HCT116 (cell line): ENCODE results near the gene ATG4C. TPM values are rescaled to one million over a fixed set of nuclear protein-coding genes. Genes with fewer than 3 reads are reported as not detected.

Experiments used
- ATAC-seq: fragments of 200-7000 bp; cut with Tn5 transposase; 2 replicates; pipeline ENCODE4 v1.9.1; 2020; ENCODE audit warnings: mild to moderate bottlenecking, moderate library complexity
- BruUV-seq: library from RNA; stranded (reverse); fragments of 400-500 nt; replicated peaks from 2 replicates; lab custom pipeline; 2021; lab: Mats Ljungman, UMichigan
- CTCF ChIA-PET: fragments of 300-600 bp; sonication (Branson Sonifier 250); formaldehyde crosslinking; loops from one replicate; lab custom pipeline; 2021; ENCODE audit warnings: antibody characterized with exemption; lab: Charles Lee
- POLR2A ChIA-PET: fragments of 300-600, 350-600 bp; sonication (Branson Sonifier 250); formaldehyde crosslinking; loops from one replicate; lab custom pipeline; 2021; ENCODE audit warnings: antibody characterized with exemption; lab: Charles Lee
- RAD21 ChIA-PET, 2 experiments: fragments of 300-600 bp; sonication (Branson Sonifier 250); formaldehyde crosslinking; loops; one replicate each; lab custom pipeline; 2023; ENCODE audit warnings: low total read pairs in 2 of 2; ENCODE audit not compliant: uncharacterized antibody in 2 of 2, unreplicated experiment in 2 of 2, low non-redundant PET in 1 of 2; lab: Charles Lee
- DNase-seq: peaks from one replicate; pipeline ENCODE4 v3.0.0-alpha.2; 2010; ENCODE audit warnings: low read depth, low spot score
- H2AFZ ChIP-seq: fragments of 200-600 bp; shearing (Covaris generic), sonication (generic); 2 replicates; pipeline ENCODE4 v1.6.1; 2017; ENCODE audit warnings: low read depth, mixed run types, mixed read lengths, antibody characterized with exemption, low read length; ENCODE audit not compliant: poor library complexity, severe bottlenecking
- H3K27ac ChIP-seq: 2 replicates; pipeline ENCODE4 v1.5.1; 2012; ENCODE audit warnings: low read depth, low read length
- H3K27me3 ChIP-seq: fragments of 200-600 bp; sonication (generic); 2 replicates; pipeline ENCODE4 v1.6.1; 2016; ENCODE audit warnings: mixed run types, low read length, mixed read lengths; ENCODE audit not compliant: insufficient read depth
- H3K36me3 ChIP-seq, 2 experiments: fragments of 200-500 bp in 1 of 2; fragments of 200-600 bp in 1 of 2; sonication (Bioruptor generic) in 1 of 2; sonication (generic) in 1 of 2; 2 replicates each; pipeline versions ENCODE4 v1.5.1 to v1.6.1; 2014 to 2016; ENCODE audit warnings: low read length in 2 of 2, inconsistent platforms in 1 of 2, mixed read lengths in 1 of 2, mixed run types in 1 of 2; ENCODE audit not compliant: insufficient read depth in 2 of 2, control insufficient read depth in 1 of 2
- H3K4me1 ChIP-seq, 2 experiments: fragments of 200-600 bp in 1 of 2; sonication (generic) in 1 of 2; 2 replicates each; pipeline versions ENCODE4 v1.5.1 to v1.6.1; 2012 to 2017; ENCODE audit warnings: low read length in 2 of 2, inconsistent platforms in 1 of 2, mild to moderate bottlenecking in 1 of 2, mixed read lengths in 1 of 2, mixed run types in 1 of 2, moderate library complexity in 1 of 2; ENCODE audit not compliant: insufficient read depth in 2 of 2, control insufficient read depth in 1 of 2
- H3K4me2 ChIP-seq: fragments of 200-600 bp; sonication (generic); 2 replicates; pipeline ENCODE4 v1.6.1; 2017; ENCODE audit warnings: mixed run types, low read length, mixed read lengths
- H3K4me3 ChIP-seq, 2 experiments: fragments of 200-600 bp in 1 of 2; sonication (generic) in 1 of 2; replicated peaks in 1 of 2; 2 replicates each; pipeline ENCODE4 v1.5.1; 2011 to 2016; ENCODE audit warnings: low read length in 2 of 2, control low read depth in 1 of 2, low read depth in 1 of 2, mild to moderate bottlenecking in 1 of 2, mixed read lengths in 1 of 2, mixed run types in 1 of 2
- H3K79me2 ChIP-seq: fragments of 200-600 bp; sonication (generic); 2 replicates; pipeline ENCODE4 v1.6.1; 2017; ENCODE audit warnings: mild to moderate bottlenecking, mixed run types, low read length, moderate library complexity, mixed read lengths; ENCODE audit not compliant: insufficient read depth
- H3K9ac ChIP-seq: fragments of 200-600 bp; sonication (generic); 2 replicates; pipeline ENCODE4 v1.6.1; 2016; ENCODE audit warnings: low read length, mixed read lengths
- H3K9me2 ChIP-seq: fragments of 200-600 bp; sonication (generic), shearing (Covaris generic); 2 replicates; pipeline ENCODE4 v1.6.1; 2017; ENCODE audit warnings: mixed run types, mild to moderate bottlenecking, moderate library complexity; ENCODE audit not compliant: insufficient read depth
- H3K9me3 ChIP-seq, 2 experiments: fragments of 200-500 bp in 1 of 2; fragments of 200-600 bp in 1 of 2; sonication (Bioruptor generic) in 1 of 2; sonication (generic) in 1 of 2; 2 replicates each; pipeline ENCODE4 v1.6.1; 2014 to 2017; ENCODE audit warnings: low read length in 2 of 2, mixed read lengths in 2 of 2, inconsistent platforms in 1 of 2, low read depth in 1 of 2, mild to moderate bottlenecking in 1 of 2, mixed run types in 1 of 2, moderate library complexity in 1 of 2; ENCODE audit not compliant: control insufficient read depth in 1 of 2, insufficient read depth in 1 of 2
- H4K20me1 ChIP-seq: fragments of 200-600 bp; sonication (generic), shearing (Covaris generic); 2 replicates; pipeline ENCODE4 v1.6.1; 2017; ENCODE audit warnings: mixed run types, mild to moderate bottlenecking, moderate library complexity; ENCODE audit not compliant: insufficient read depth
- ATF3 ChIP-seq: IDR thresholded peaks from 2 replicates; pipeline ENCODE4 v1.6.1; 2012
- CBX3 ChIP-seq: IDR thresholded peaks from 2 replicates; pipeline ENCODE4 v1.6.1; 2012; ENCODE audit warnings: low read depth
- CTCF ChIP-seq, 3 experiments: fragments of 200-600 bp in 1 of 3; sonication (generic) in 1 of 3; IDR thresholded peaks in 2 of 3; conservative IDR thresholded peaks in 1 of 3; 2 replicates each; pipeline ENCODE4 v1.5.1; 2012 to 2017; ENCODE audit warnings: low read depth in 2 of 3, low read length in 2 of 3, antibody characterized with exemption in 1 of 3, borderline replicate concordance in 1 of 3, control low read depth in 1 of 3, mild to moderate bottlenecking in 1 of 3, mixed read lengths in 1 of 3, mixed run types in 1 of 3, moderate library complexity in 1 of 3; ENCODE audit not compliant: insufficient read depth in 1 of 3
- ELF1 ChIP-seq: IDR thresholded peaks from 2 replicates; pipeline ENCODE4 v1.6.1; 2012; ENCODE audit warnings: low read depth, borderline replicate concordance
- EZH2phosphoT487 ChIP-seq: fragments of 200-600 bp; IDR thresholded peaks from 2 replicates; pipeline ENCODE4 v1.6.1; 2018; ENCODE audit warnings: antibody characterized with exemption, borderline replicate concordance
- MAX ChIP-seq: IDR thresholded peaks from 2 replicates; pipeline ENCODE4 v1.6.1; 2012
- POLR2A ChIP-seq: IDR thresholded peaks from 2 replicates; pipeline ENCODE4 v1.7.0; 2011; ENCODE audit warnings: borderline replicate concordance; ENCODE audit not compliant: insufficient read depth, insufficient read length; ENCODE audit errors: extremely low read depth
- REST ChIP-seq: IDR thresholded peaks from 2 replicates; pipeline ENCODE4 v1.6.1; 2012; ENCODE audit warnings: low read depth
- SIN3A ChIP-seq: IDR thresholded peaks from 2 replicates; pipeline ENCODE4 v1.6.1; 2012; ENCODE audit warnings: low read depth
- SP1 ChIP-seq: IDR thresholded peaks from 2 replicates; pipeline ENCODE4 v1.6.1; 2012; ENCODE audit warnings: low read depth
- TCF7L2 ChIP-seq: IDR thresholded peaks from 2 replicates; pipeline ENCODE4 v1.7.0; 2011; ENCODE audit warnings: borderline replicate concordance, inconsistent platforms; ENCODE audit not compliant: insufficient read depth, insufficient read length; ENCODE audit errors: extremely low read depth
- ZBTB33 ChIP-seq: IDR thresholded peaks from 2 replicates; pipeline ENCODE4 v1.6.1; 2011; ENCODE audit warnings: mild to moderate bottlenecking, low read length, moderate library complexity; ENCODE audit not compliant: insufficient replicate concordance; ENCODE audit errors: extremely low read depth
- intact Hi-C: fragments of 100-400 bp; cut with micrococcal nuclease; formaldehyde crosslinking; loops from 2 replicates; pipeline ENCODE4 v1.10.0; 2022
- total RNA-seq: library from RNA; stranded (reverse); gene quantifications from one replicate; pipeline ENCODE4 v1.2.1, GENCODE V29; 2021; ENCODE audit not compliant: unreplicated experiment

Gene ATG4C
- total RNA-seq, 1 experiment from 2014 or later = 11.8 TPM

GRCh38 chr1:62869217-62869754 lies 85.4 kb downstream of the ATG4C start:
- ChIA-PET POLR2A (no interaction called here), CTCF (no interaction called here), RAD21 (no interaction called here)
- no peak for DNase-seq
- no peak overlapping the region for H3K4me2 ChIP-seq
- no peaks in the 10 kb centered on the region for H3K36me3 ChIP-seq
- no peak overlapping the region for H3K27ac ChIP-seq
- H4K20me1 ChIP-seq = no peaks in the 10 kb centered on the region
- no peaks in the 10 kb centered on the region for H3K27me3 ChIP-seq
- H3K4me3 ChIP-seq = no peak overlapping the region
- no peaks in the 10 kb centered on the region for H3K4me1 ChIP-seq
- H3K9ac ChIP-seq = no peak overlapping the region
- intact Hi-C loops = no loop called here
- no peak for TF ChIP-seq CBX3
- TF ChIP-seq EZH2phosphoT487 = no peak
- no peak for TF ChIP-seq POLR2A
- no peak for TF ChIP-seq MAX
- TF ChIP-seq ELF1 = no peak
- no peak for TF ChIP-seq SP1
- H3K9me2 ChIP-seq = no peaks in the 10 kb centered on the region
- no peaks in the 10 kb centered on the region for H3K9me3 ChIP-seq
- BruUV-seq = no TSS peak
- H2AFZ ChIP-seq = no peak overlapping the region
- no peaks in the 10 kb centered on the region for H3K79me2 ChIP-seq
- ATAC-seq = no peak

- DNase-seq (no peak), ATAC-seq (no peak)
- Histone ChIP-seq H3K4me3 (no peak overlapping the region), H3K27me3 (no peaks in the 10 kb centered on the region), H3K4me1 (no peaks in the 10 kb centered on the region), H3K27ac (no peak overlapping the region), H3K4me2 (no peak overlapping the region), H4K20me1 (no peaks in the 10 kb centered on the region), H3K36me3 (no peaks in the 10 kb centered on the region), H2AFZ (no peak overlapping the region), H3K79me2 (no peaks in the 10 kb centered on the region), H3K9ac (no peak overlapping the region), H3K9me3 (no peaks in the 10 kb centered on the region), H3K9me2 (no peaks in the 10 kb centered on the region)
- CTCF ChIA-PET = no interaction called here
- no TSS peak for BruUV-seq
- RAD21 ChIA-PET = no interaction called here
- POLR2A ChIA-PET = no interaction called here
- intact Hi-C loops = no loop called here
- no peak for TF ChIP-seq CTCF (IDR thresholded peaks at IDR 0.05 in 2 of 3, conservative IDR thresholded peaks at IDR 0.05 in 1 of 3; ENCODE audit: borderline replicate concordance in 1 of 3, insufficient read depth in 1 of 3, low read depth in 2 of 3, low read length in 2 of 3)
- TF ChIP-seq TCF7L2 = no peak
- TF ChIP-seq REST = no peak
- TF ChIP-seq CBX3 = no peak
- TF ChIP-seq EZH2phosphoT487 = no peak
- TF ChIP-seq ATF3 = no peak
- no peak for TF ChIP-seq SP1
- TF ChIP-seq ZBTB33 = no peak
- TF ChIP-seq SIN3A = no peak
Observed at GRCh38 chr1:62870148-62870547, 86.2 kb downstream of the ATG4C start.
